HG03442 (cell line): ENCODE results near the gene TCF7L2.
A peak's percentile ranks its signal among the peaks of the same experiment; 100 is the strongest.
"Not testable (repeated sequence)": the region's sequence is repeated elsewhere in the genome, so short reads cannot be mapped to it uniquely, and the experiment has no call there.

Experiments
- ATAC-seq: cut with Tn5 transposase; IDR thresholded peaks from one replicate; pipeline ENCODE4 v1.9.1; 2021; ENCODE audit warnings: mild to moderate bottlenecking, moderate library complexity; ENCODE audit not compliant: unreplicated experiment

The TCF7L2 gene

GRCh38 chr10:113087165-113088029 is 137.3 kb downstream of the TCF7L2 start:
- ATAC-seq: no peak

GRCh38 chr10:113088194-113088593 is 138.1 kb downstream of the TCF7L2 start:
- ATAC-seq: no peak

DNA sequence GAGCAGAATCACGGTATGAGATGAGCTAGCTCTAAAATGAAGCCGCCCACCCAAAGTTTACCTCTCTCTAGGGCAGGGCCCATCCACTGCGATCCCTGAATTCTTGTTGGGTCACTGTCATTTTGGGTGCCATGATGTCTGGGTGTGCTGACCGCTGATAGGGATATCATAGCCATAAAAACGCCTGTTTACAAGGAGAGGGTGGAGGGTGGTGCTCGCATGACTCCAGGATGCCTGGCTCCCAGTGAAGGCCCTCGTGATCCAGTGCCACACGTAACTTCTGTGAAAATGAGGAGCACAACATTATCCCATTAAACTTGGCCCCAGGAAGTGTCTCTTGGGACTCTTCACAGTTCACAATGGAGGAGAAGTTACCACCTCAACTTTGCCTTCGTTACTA is 139.5 kb downstream of the TCF7L2 start:
- ATAC-seq: no peak

GRCh38 chr10:113091920-113092319 is 141.9 kb downstream of the TCF7L2 start:
- no peak for ATAC-seq

- ATAC-seq: peak; percentile 73
Observed at GRCh38 chr10:113093188-113094113, 143.4 kb downstream of the TCF7L2 start.

DNA sequence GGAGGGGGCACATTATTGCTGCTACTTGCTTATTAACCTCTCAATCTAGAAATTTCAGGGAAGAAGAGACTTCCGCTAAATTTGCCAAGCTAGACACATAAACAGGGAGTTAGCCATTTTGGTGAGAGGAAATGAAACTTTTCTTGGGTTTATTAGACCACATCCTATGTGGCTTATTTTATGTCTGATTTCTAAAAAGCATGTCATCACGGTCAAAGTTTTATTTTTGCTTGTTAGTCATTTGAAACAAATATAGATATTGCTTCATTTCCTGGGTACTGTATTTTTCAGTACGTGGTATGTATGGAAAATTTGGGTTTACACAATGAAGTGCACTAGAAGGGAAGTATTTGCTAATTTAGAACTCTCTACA is 144.1 kb downstream of the TCF7L2 start:
- ATAC-seq: peak; percentile 77

- ATAC-seq: no peak
Observed at GRCh38 chr10:113095419-113096127, 145.5 kb downstream of the TCF7L2 start.

DNA sequence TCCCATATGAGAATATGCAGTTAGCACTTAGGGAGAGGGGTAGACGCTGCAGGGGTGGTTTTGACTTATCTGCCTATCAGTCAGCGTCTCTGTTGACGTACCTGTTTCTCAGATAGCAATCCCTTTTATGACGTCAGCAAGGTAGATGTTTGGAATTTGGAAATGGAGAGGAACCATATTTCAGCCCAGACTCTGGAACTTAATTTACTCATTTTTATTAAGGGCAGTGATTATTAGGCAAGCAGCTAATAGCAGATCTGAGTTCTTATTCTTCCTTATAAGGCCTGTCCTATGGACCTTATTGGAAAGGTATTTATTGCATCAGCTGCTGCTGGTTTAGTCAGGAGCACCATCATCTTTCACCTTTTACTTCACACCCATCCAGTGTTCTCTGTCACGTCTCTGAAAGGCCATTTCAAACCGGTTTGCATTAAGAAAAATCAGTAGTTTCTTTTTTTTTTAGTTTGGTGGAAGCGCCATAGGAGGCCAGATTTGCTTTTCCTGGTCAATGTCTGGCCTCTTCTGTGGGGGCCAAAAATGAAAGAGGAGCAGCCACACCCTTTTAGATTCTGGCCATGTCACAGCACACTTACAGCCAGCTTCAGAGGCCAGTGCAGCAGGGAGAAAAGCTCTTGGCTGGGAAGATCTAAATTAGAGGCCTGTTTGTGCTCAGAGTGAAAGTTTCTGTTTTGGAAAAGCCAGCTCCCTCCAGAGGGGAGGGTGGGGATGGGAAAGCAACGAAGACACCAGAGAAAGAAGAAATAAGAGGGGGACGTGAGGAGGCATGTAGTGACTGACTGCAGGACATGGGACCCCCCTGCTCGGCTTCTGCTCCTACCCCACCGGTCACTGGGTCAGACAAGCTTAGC is 146.3 kb downstream of the TCF7L2 start:
- no peak for ATAC-seq

DNA sequence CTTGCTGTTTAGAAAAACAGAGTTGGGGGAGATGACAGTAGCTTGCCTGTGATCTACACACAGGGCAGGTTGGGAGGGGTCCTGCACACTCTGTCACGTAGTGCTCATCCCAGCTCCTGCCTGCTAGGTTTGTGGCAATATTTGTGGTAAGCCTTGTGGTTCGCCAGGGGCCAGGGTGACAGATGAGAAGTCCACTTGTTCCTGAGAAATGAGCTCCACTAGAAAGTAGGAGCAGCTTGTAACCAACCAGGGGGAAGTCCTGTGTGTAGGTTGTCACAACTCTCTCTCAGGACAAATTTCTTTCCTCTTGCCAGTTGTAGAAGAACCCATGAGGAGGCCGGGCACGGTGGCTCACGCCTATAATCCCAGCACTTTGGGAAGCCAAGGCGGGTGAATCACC is 147.0 kb downstream of the TCF7L2 start:
- ATAC-seq: no peak

GRCh38 chr10:113099431-113100183 is 149.6 kb downstream of the TCF7L2 start:
- no peak for ATAC-seq

- ATAC-seq: no peak
Observed at GRCh38 chr10:113100281-113100680, 150.2 kb downstream of the TCF7L2 start.

- no peak for ATAC-seq
Observed at GRCh38 chr10:113103131-113103840, 153.2 kb downstream of the TCF7L2 start.

- ATAC-seq: no peak
Observed at GRCh38 chr10:113104047-113104446, 154.0 kb downstream of the TCF7L2 start.

DNA sequence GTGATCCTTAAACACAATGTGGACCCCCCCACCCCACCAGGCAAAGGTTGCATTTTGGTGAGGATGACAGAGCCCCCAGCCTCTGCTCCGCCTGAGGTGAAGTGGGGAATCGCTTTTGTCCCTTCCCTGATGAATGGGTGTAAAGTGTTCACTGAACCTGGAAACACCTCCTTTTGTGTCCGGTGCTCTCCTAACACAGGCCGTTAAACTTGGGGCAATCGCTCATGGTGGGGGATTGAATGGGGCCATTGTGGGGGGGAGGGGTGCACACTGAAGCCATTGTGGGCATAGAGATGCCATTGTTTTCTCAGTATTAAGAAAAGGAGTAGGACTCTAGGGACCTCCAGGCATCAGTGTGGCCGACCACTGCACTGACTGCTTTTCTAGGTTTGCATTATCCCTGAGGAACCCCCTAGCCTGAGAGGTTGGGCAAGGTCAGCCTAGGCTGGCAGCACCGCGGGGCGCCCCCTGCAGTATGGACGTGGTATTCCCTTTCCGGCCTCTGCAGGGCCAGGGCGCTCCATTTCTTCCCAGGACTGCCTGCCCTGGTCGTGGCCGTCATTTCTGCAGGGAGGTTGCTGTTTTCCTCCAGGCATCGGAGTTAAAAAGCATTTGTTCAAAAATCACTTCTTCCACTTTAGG is 158.3 kb downstream of the TCF7L2 start:
- ATAC-seq: no peak

GRCh38 chr10:113108948-113109347 is 158.9 kb downstream of the TCF7L2 start:
- no peak for ATAC-seq

- not testable (repeated sequence) for ATAC-seq
Observed at GRCh38 chr10:113109482-113109881, 159.4 kb downstream of the TCF7L2 start.

DNA sequence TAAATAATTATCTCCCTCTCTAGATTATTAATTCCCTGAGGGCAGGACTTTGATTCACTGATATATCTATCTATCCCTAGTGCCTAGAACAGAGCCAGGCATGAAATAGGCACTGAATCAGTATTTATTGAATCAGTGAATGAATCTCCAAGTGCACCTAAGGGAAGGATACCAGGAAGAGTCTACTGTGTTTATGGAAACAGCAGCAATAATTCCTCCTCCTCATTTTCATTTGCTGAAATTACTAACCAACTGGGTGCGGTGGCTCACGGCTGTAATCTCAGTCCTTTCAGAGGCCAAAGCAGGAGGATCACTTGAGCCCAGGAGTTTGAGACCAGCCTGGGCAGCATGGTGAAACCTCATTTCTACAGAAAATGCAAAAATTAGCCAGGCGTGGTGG is 161.2 kb downstream of the TCF7L2 start:
- no peak for ATAC-seq
